GM23338 (cell line): ENCODE results near the gene MAP3K14. TPM values are rescaled to one million over a fixed set of nuclear protein-coding genes. Genes with fewer than 3 reads are reported as not detected.

ENCODE experiments used
- ATAC-seq: fragments of 200-7000 bp; cut with Tn5 transposase; 3 replicates; pipeline ENCODE4 v1.9.1; 2020
- DNase-seq: peaks from one replicate; pipeline ENCODE4 v3.0.0-alpha.2; 2015; ENCODE audit warnings: low spot score
- H2AFZ ChIP-seq: fragments of 200-600 bp; sonication (generic); 2 replicates; pipeline ENCODE4 v1.8.0; 2016; ENCODE audit warnings: antibody characterized with exemption, mild to moderate bottlenecking, moderate library complexity
- H3F3A ChIP-seq: fragments of 200-600 bp; sonication (generic); replicated peaks from 2 replicates; pipeline ENCODE4 v1.8.0; 2017; ENCODE audit warnings: antibody characterized with exemption, mixed run types, low read depth
- H3K27ac ChIP-seq: fragments of 200-600 bp; sonication (generic); 2 replicates; pipeline ENCODE4 v1.6.1; 2016; ENCODE audit warnings: low read depth
- H3K27me3 ChIP-seq: fragments of 200-600 bp; sonication (generic); 2 replicates; pipeline ENCODE4 v1.8.0; 2016; ENCODE audit warnings: mild to moderate bottlenecking, mixed run types, moderate library complexity; ENCODE audit not compliant: insufficient read depth
- H3K36me3 ChIP-seq: fragments of 200-600 bp; sonication (generic); 2 replicates; pipeline ENCODE4 v1.8.0; 2016; ENCODE audit warnings: mild to moderate bottlenecking; ENCODE audit not compliant: insufficient read depth
- H3K4me1 ChIP-seq: fragments of 200-600 bp; sonication (generic); 2 replicates; pipeline ENCODE4 v1.8.0; 2016; ENCODE audit warnings: mild to moderate bottlenecking, moderate library complexity; ENCODE audit not compliant: insufficient read depth
- H3K4me2 ChIP-seq: fragments of 200-600 bp; sonication (generic); 2 replicates; pipeline ENCODE4 v1.7.1; 2017; ENCODE audit warnings: mixed run types
- H3K4me3 ChIP-seq: fragments of 200-600 bp; sonication (generic); 2 replicates; pipeline ENCODE4 v1.6.1; 2016; ENCODE audit warnings: mixed run types
- H3K79me2 ChIP-seq: fragments of 200-600 bp; sonication (generic); replicated peaks from 2 replicates; pipeline ENCODE4 v1.8.0; 2017; ENCODE audit warnings: mild to moderate bottlenecking; ENCODE audit not compliant: insufficient read depth
- H3K9me2 ChIP-seq: fragments of 200-600 bp; sonication (generic); 2 replicates; pipeline ENCODE4 v1.8.0; 2017; ENCODE audit not compliant: insufficient read depth
- H4K20me1 ChIP-seq: fragments of 200-600 bp; sonication (generic); replicated peaks from 2 replicates; pipeline ENCODE4 v1.8.0; 2017; ENCODE audit warnings: mild to moderate bottlenecking; ENCODE audit not compliant: insufficient read depth
- H3K27ac Mint-ChIP-seq: 2 replicates; pipeline ENCODE4 v1.8.0; 2020; ENCODE audit warnings: inconsistent platforms, mild to moderate bottlenecking, moderate library complexity, mixed read lengths
- H3K27me3 Mint-ChIP-seq: 3 replicates; pipeline ENCODE4 v1.8.0; 2022; ENCODE audit warnings: low read depth, mild to moderate bottlenecking, moderate library complexity, mixed read lengths, inconsistent platforms; ENCODE audit not compliant: insufficient read depth, poor library complexity
- H3K36me3 Mint-ChIP-seq: 3 replicates; pipeline ENCODE4 v1.8.0; 2021; ENCODE audit warnings: low read depth, mild to moderate bottlenecking, inconsistent platforms, moderate library complexity, mixed read lengths
- H3K4me1 Mint-ChIP-seq: 3 replicates; pipeline ENCODE4 v1.8.0; 2020; ENCODE audit warnings: mild to moderate bottlenecking, inconsistent platforms, mixed read lengths
- H3K4me3 Mint-ChIP-seq: 3 replicates; pipeline ENCODE4 v1.8.0; 2021; ENCODE audit warnings: moderate library complexity, mild to moderate bottlenecking, inconsistent platforms, mixed read lengths
- H3K9me3 Mint-ChIP-seq: 3 replicates; pipeline ENCODE4 v1.8.0; 2020; ENCODE audit warnings: moderate library complexity, mild to moderate bottlenecking, inconsistent platforms, mixed read lengths
- EZH2phosphoT487 ChIP-seq: fragments of 200-600 bp; sonication (generic); IDR thresholded peaks from one replicate; pipeline ENCODE4 v1.8.1; 2018; ENCODE audit warnings: antibody characterized with exemption; ENCODE audit not compliant: unreplicated experiment
- JUNB ChIP-seq: IDR thresholded peaks from one replicate; pipeline ENCODE4 v1.6.1; 2016; ENCODE audit warnings: antibody characterized with exemption; ENCODE audit not compliant: unreplicated experiment
- NANOG ChIP-seq: IDR thresholded peaks from 2 replicates; pipeline ENCODE4 v1.6.1; 2016; ENCODE audit warnings: antibody characterized with exemption, borderline replicate concordance
- STAT1 ChIP-seq: IDR thresholded peaks from one replicate; pipeline ENCODE4 v1.6.1; 2016; ENCODE audit warnings: antibody characterized with exemption; ENCODE audit not compliant: unreplicated experiment
- ZNF114 ChIP-seq: fragments of 250-450 bp; sonication (Bioruptor Pico); IDR thresholded peaks from 2 replicates; pipeline ENCODE4 v1.5.0; 2020; ENCODE audit warnings: mild to moderate bottlenecking, moderate library complexity
- ZNF331 ChIP-seq: fragments of 250-450 bp; sonication (Bioruptor Pico); IDR thresholded peaks from 2 replicates; pipeline ENCODE4 v1.5.0; 2020; ENCODE audit warnings: low read depth, mild to moderate bottlenecking, moderate library complexity
- ZNF462 ChIP-seq: fragments of 250-450 bp; sonication (Bioruptor Pico); IDR thresholded peaks from 2 replicates; pipeline ENCODE4 v1.5.0; 2020; ENCODE audit warnings: mild to moderate bottlenecking, moderate library complexity
- polyA plus RNA-seq: library from polyadenylated mRNA; unstranded; fragments of >200 nt; fragmentation: Nextera tagmentation; extraction: Ambion mirVana; gene quantifications from 2 replicates; pipeline ENCODE4 v1.2.1, GENCODE V29; 2016
- total RNA-seq: library from RNA; depleted of rRNA; stranded (reverse); fragments of >200 nt; shearing (Covaris generic); gene quantifications from 2 replicates; pipeline ENCODE4 v1.2.3, GENCODE V29; 2014
- TF ChIP-seq, protein P1 (sequence below): IDR thresholded peaks from 2 replicates; pipeline ENCODE4 v1.6.1; 2016; ENCODE audit warnings: antibody characterized with exemption

Gene MAP3K14
- total and polyA plus RNA-seq, 2 experiments from 2014 or later: 1.3 to 4.9 TPM

GRCh38 chr17:45238155-45238774, 78.6 kb downstream of the MAP3K14 start:
- no peaks in the 10 kb centered on the region for H3K9me2 ChIP-seq
- no peak overlapping the region for H2AFZ ChIP-seq
- no peaks in the 10 kb centered on the region for H3K36me3 ChIP-seq
- H3K36me3 Mint-ChIP-seq: no peaks in the 10 kb centered on the region; the same call in 2 of the 3 replicates
- H3F3A ChIP-seq: peaks cover 19% of the 10 kb centered on the region; the same call in 1 of the 2 replicates
- H4K20me1 ChIP-seq: no peaks in the 10 kb centered on the region; the same call in 1 of the 2 replicates
- H3K79me2 ChIP-seq: no peaks in the 10 kb centered on the region
- H3K4me2 ChIP-seq: no peak overlapping the region
- H3K27me3 Mint-ChIP-seq: peaks cover 47% of the 10 kb centered on the region
- H3K4me3 Mint-ChIP-seq: no peak overlapping the region
- DNase-seq: no peak
- peaks cover 15% of the 10 kb centered on the region for H3K4me1 ChIP-seq
- H3K27ac Mint-ChIP-seq: no peak overlapping the region
- peaks cover 50% of the 10 kb centered on the region for H3K27me3 ChIP-seq
- no peak for ATAC-seq
- no peak overlapping the region for H3K4me3 ChIP-seq
- TF ChIP-seq ZNF462 (CRISPR knock-in tag): no peak
- TF ChIP-seq NANOG: no peak
- no peak for TF ChIP-seq EZH2phosphoT487
- no peak for TF ChIP-seq STAT1
- TF ChIP-seq ZNF331: no peak
- no peak for TF ChIP-seq JUNB
- TF ChIP-seq, protein P1, sequence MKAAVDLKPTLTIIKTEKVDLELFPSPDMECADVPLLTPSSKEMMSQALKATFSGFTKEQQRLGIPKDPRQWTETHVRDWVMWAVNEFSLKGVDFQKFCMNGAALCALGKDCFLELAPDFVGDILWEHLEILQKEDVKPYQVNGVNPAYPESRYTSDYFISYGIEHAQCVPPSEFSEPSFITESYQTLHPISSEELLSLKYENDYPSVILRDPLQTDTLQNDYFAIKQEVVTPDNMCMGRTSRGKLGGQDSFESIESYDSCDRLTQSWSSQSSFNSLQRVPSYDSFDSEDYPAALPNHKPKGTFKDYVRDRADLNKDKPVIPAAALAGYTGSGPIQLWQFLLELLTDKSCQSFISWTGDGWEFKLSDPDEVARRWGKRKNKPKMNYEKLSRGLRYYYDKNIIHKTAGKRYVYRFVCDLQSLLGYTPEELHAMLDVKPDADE: no peak
- TF ChIP-seq ZNF114 (CRISPR knock-in tag): no peak
- H3K4me1 Mint-ChIP-seq: peaks cover 27% of the 10 kb centered on the region
- H3K9me3 Mint-ChIP-seq: no peaks in the 10 kb centered on the region; the same call in 2 of the 3 replicates
- no peak overlapping the region for H3K27ac ChIP-seq
